HG02610 (cell line): ENCODE data around the gene ELMO1.
A peak's percentile ranks its signal among the peaks of the same experiment; 100 is the strongest.

Source experiments
- ATAC-seq: cut with Tn5 transposase; IDR thresholded peaks from one replicate; pipeline ENCODE4 v1.9.1; 2021; ENCODE audit warnings: mild to moderate bottlenecking, moderate library complexity; ENCODE audit not compliant: unreplicated experiment

Gene ELMO1

GRCh38 chr7:36966636-36967035, 482.0 kb downstream of the ELMO1 start:
- no peak for ATAC-seq

DNA sequence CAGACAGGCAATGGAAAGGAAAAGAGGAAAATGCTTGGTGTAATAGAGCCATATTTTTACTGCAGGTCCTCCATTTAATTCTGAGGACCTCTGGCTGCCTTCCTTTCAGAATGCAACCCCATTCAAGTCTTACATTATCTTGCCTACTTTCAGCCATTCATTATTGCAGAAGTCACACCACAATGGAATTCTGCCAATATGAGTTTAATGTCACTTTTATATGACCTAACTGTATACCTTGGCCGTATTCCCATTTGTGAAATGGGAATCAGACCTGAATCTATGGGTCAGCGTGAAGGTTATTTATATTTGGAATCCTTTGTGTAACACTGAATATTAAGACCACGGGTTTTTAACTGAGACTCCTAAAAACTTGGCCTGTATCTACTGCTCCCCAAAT, 482.6 kb downstream of the ELMO1 start:
- no peak for ATAC-seq

- no peak for ATAC-seq
These were observed 483.0 kb downstream of the ELMO1 start for GRCh38 chr7:36965625-36966024.

DNA sequence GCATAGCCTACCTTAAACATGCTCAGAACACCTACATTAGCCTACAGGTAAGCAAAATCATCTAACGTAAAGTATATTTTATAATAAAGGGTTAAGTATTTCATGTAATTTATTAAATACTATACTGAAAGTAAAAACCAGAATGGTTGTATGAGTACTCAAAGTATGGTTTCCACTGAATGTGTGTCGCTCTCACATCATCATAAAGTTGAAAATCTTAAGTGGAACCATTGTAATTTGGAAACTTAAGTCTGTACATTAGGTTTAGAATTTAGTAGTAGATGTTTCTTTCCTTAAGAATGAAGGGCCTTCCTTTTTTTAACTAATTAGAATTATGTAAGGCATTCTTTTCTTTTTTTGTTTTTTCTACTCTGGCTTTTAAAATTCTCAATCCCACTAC, 484.4 kb downstream of the ELMO1 start:
- ATAC-seq: no peak

DNA sequence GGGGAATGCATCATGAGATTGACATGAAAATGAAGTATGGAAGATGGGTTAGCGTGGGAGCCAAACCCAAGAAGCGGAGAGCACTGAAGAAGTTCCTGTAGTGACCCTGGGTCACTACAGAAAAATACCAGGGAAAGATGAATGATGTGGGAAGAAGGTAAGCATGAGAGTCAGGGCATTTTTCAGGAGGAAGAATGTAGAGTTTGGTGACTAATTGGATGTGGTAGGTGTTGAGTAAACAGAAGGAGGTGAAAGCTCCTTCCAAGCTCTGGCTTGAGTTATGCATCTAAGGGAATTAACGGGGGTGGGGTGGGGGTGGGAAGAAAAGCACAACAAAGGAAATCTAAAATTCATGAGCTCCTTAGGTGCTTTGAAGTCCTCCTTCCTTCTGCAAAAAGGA, 486.3 kb downstream of the ELMO1 start:
- ATAC-seq: no peak

- ATAC-seq: no peak
These were observed 487.0 kb downstream of the ELMO1 start for GRCh38 chr7:36961693-36962092.

GRCh38 chr7:36961097-36961496, 487.6 kb downstream of the ELMO1 start:
- no peak for ATAC-seq

- ATAC-seq: no peak
These were observed 488.6 kb downstream of the ELMO1 start for GRCh38 chr7:36960105-36960504.

GRCh38 chr7:36958111-36958733, 490.4 kb downstream of the ELMO1 start:
- no peak for ATAC-seq

GRCh38 chr7:36957620-36958019, 491.0 kb downstream of the ELMO1 start:
- no peak for ATAC-seq

- no peak for ATAC-seq
These were observed 491.9 kb downstream of the ELMO1 start for GRCh38 chr7:36956814-36957213.

DNA sequence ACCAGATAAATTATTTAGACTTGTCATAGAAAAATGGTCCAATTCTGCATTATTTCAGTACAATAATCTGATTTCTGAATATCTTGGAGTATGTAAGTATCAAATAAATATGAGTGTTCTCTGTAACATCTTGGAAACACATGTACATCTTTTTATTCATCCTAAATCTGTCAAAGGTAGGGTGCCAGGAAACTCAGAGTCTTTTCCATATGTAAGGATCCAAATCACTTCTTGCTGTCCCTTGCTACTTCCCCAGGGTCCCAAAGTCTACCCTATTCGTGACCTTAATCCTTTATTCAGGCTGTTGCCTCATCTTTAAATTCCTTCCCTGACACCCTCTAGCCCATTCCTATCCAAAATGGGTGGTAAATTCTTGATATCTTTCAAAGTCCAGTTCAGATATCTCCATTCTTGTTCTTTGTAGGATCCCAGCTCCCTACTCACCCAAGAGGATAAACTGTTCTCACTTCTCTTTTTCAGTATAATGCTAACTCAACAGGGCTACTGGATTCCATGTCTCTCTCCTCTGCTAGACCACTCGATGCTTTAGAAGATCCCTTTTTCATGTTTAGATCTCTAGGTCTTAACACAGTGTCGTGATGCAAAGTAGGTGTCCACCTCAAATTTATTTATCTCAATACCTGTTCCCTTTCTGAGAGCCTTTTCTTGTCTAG, 493.1 kb downstream of the ELMO1 start:
- no peak for ATAC-seq

DNA sequence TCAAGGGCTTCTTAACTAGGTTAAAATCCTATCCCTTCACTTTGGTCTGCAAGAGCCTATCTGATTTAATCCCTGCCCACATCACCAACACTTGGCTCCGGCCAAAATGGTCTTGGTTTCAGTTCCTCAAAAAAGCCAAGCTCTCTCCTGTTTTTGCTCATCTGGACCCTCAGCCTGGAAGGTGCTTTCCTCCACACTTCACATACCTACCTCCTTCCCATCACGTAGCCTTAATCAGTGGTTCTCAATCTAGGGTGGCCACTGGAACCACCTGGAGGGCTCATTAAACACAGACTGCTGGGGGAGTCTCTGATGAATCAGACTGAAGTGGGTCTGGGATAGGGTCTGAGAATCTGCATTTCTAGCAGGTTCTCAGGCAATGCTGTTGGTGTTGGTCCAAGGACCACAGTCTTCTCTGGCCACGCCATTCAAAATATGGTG, 497.4 kb downstream of the ELMO1 start:
- ATAC-seq: peak; percentile 93

DNA sequence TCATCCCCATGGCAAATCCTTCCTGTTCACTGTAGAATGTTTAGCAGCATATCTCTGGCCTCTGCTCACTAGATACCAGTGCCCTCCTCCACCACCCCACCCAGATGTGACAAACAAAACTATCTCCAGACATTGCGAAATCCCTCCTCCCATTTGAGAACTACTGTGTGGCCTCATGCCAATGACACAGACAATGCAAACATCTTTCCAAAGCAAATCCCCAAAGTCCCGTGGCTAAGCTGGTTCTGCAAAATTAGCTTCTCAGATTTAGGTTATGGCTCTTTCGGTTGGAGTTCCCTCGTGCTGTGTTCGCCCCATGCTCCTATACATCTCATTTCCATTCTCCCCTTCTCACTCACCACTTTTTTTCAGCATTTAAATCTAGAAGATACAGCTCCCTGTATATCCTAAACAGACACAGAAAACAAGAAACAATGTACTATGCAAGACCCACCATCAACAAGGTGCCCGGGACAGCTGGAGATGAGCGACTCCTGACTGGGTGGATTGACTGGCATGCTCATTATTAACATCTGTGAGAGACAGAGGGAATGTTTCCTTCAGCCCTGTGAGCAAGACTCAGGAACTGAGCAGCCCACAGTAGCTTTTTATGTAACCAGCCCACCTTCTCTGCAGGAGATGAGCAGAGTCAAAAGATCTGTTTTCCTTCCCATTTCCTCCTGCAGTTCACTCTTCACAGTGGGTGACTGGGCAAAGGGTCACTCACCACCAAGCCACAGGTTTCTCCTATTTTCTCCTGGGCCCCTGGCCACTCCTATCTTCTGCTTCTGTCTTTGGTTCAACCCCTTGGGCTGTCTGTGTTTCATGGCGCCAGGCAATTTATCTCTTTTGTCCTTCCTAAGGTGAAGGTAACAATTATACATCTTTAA, 498.7 kb downstream of the ELMO1 start:
- ATAC-seq: no peak

GRCh38 chr7:36946401-36946739, 502.3 kb downstream of the ELMO1 start:
- ATAC-seq: no peak

GRCh38 chr7:36945612-36946400, 502.9 kb downstream of the ELMO1 start:
- ATAC-seq: no peak

GRCh38 chr7:36944838-36945237, 503.8 kb downstream of the ELMO1 start:
- ATAC-seq: no peak

DNA sequence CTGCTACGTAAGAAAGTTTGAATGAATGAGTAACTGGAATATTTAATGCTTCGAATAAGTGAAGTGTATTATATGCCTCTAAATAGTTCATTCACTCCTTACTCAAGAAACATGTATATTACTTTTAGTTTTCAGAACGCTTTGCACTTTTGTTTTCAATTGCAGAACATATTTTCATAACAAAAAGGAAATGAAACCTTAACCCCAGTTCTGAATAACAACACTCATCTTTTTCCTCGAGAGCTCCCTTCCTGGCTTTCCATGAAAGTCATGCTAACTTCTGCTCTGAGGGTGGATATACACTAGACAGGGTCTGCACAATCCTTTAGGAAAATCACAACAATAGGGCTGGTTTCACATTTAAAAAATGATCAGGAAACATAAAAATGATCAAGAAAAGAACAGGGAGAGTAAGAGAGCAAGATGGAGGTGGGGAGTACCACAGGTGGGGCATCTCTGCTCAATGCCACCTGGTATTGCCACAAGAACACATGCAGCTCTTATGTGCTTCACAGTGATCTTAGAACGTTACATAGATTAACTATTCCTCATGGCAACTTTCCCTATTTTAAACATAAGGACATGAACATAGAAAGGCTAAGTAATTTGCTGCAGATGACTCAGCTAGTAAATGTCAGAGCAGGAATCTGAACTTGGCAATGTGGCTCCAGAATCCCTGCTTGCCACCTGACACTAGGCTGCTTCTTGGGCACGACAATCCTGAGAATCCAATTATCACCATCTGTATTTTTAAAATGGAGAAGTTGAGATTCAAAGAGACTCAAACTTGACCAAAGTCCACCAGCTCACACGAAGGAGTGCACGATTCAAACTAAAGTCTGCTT, 504.9 kb downstream of the ELMO1 start:
- ATAC-seq: peak; percentile 55

DNA sequence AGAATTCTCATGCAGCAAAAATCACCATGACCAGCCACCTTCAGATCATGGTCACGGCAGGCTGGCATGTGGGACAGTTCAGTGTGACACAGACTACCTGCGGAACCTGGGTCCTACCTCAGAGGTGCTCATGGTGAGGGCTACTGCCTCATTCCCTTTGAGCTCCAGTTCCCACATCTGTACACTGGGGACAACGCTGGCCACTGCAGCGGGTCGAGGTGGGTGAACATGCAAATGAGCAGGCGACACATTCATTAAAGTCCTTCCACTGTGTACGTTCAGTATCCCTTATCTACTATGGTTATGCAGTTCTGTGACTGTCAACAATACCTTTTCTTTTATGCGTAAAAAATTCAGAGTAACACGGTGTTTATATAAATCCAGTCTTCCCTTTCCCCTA, 505.7 kb downstream of the ELMO1 start:
- ATAC-seq: no peak

DNA sequence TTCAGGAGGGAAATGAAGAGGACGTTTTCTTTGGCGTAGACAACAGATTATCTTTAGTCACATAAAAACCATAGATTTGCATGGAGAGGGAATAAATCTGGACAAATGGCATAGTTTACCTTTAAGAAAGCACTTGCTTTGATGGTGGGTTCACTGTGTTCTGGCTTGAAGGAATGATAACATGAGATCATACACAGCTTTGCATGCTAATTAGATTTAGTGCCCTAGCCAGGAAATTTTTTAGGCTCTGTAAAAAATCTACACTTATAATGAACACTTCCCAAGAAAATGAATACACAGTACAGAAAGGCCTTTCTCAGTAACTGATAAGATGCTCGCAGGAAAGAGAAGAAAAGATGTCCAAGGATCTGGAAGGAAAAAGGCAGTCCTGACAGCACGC, 506.1 kb downstream of the ELMO1 start:
- ATAC-seq: no peak
